A549 (cell line): Measurements from ENCODE around the gene SLC25A25. TPM values are rescaled to one million over a fixed set of nuclear protein-coding genes. Genes with fewer than 3 reads are reported as not detected.

Experiments used
- ATAC-seq, 2 experiments: fragments of 200-7000 bp in 1 of 2; fragments of >200 bp in 1 of 2; cut with Nextera tagmentation in 1 of 2; cut with Tn5 transposase in 1 of 2; 3 replicates each; pipeline versions ENCODE4 v1.8.0 to v1.9.1; 2018 to 2020; ENCODE audit warnings: mild to moderate bottlenecking in 1 of 2, moderate library complexity in 1 of 2
- CTCF ChIA-PET: fragments of 300-600 bp; sonication (Branson Sonifier 250); formaldehyde crosslinking; extraction: SDS; loops from one replicate; lab custom pipeline; 2021; ENCODE audit warnings: antibody characterized with exemption, inconsistent platforms; lab: Yijun Ruan, JAX
- POLR2A ChIA-PET: fragments of 350-600 bp; formaldehyde crosslinking; extraction: SDS; loops from one replicate; lab custom pipeline; 2021; ENCODE audit warnings: antibody characterized with exemption, inconsistent platforms; lab: Yijun Ruan, JAX
- DNase-seq, 2 experiments: peaks; one replicate each; pipeline versions ENCODE4 v3.0.0 to v3.0.0-alpha.2; 2011 to 2016; ENCODE audit warnings: low read depth in 1 of 2, low spot score in 1 of 2
- FAIRE-seq: peaks from 2 replicates; lab custom pipeline; 2011; peaks lifted over from hg19 to GRCh38; lab: Jason Lieb, UNC
- H3K27ac ChIP-seq, 2 experiments: fragments of >200 bp; sonication (Bioruptor Twin); formaldehyde crosslinking; 3 replicates each; pipeline ENCODE4 v1.5.1; 2016 to 2017
- H3K4me1 ChIP-seq: fragments of >200 bp; sonication (Bioruptor Twin); formaldehyde crosslinking; 3 replicates; pipeline ENCODE4 v1.6.1; 2016
- H3K4me2 ChIP-seq: fragments of >200 bp; sonication (Bioruptor Twin); formaldehyde crosslinking; 3 replicates; pipeline ENCODE4 v1.6.1; 2016
- H3K4me3 ChIP-seq: fragments of >200 bp; sonication (Bioruptor Twin); formaldehyde crosslinking; 3 replicates; pipeline ENCODE4 v1.5.1; 2016
- H3K9me3 ChIP-seq: fragments of >200 bp; sonication (Bioruptor Twin); formaldehyde crosslinking; 3 replicates; pipeline ENCODE4 v1.6.1; 2016
- BHLHE40 ChIP-seq: IDR thresholded peaks from 2 replicates; pipeline ENCODE4 v1.6.1; 2012; ENCODE audit warnings: low read depth, low read length, inconsistent platforms
- CBX8 ChIP-seq: fragments of 200-600 bp; sonication (generic); IDR thresholded peaks from 2 replicates; pipeline ENCODE4 v1.6.1; 2016
- CEBPB ChIP-seq, 2 experiments: fragments of >200 bp in 1 of 2; sonication (Bioruptor Twin) in 1 of 2; formaldehyde crosslinking in 1 of 2; IDR thresholded peaks; 2 replicates each; pipeline ENCODE4 v1.6.1; 2012 to 2016
- EP300 ChIP-seq, 2 experiments: fragments of >200 bp; sonication (Bioruptor Twin); formaldehyde crosslinking; IDR thresholded peaks; 2 replicates in 1 of 2; 3 replicates in 1 of 2; pipeline ENCODE4 v1.6.1; 2016 to 2017
- HEYL ChIP-seq: fragments of 250-450 bp; sonication (Bioruptor Pico); IDR thresholded peaks from 2 replicates; pipeline ENCODE4 v1.8.0; 2021; ENCODE audit warnings: mild to moderate bottlenecking, moderate library complexity
- HOXA7 ChIP-seq: fragments of 250-450 bp; sonication (Bioruptor Pico); IDR thresholded peaks from 2 replicates; pipeline ENCODE4 v1.5.0; 2020; ENCODE audit warnings: mild to moderate bottlenecking, moderate library complexity
- HOXB13 ChIP-seq: fragments of 250-450 bp; sonication (Bioruptor Pico); IDR thresholded peaks from 2 replicates; pipeline ENCODE4 v1.5.0; 2020; ENCODE audit warnings: low read depth, mild to moderate bottlenecking, moderate library complexity
- JUN ChIP-seq, 2 experiments: fragments of >200 bp; sonication (Bioruptor Twin); formaldehyde crosslinking; IDR thresholded peaks; 2 replicates in 1 of 2; 3 replicates in 1 of 2; pipeline ENCODE4 v1.6.1; 2016 to 2017
- JUNB ChIP-seq: fragments of >200 bp; sonication (Bioruptor Twin); formaldehyde crosslinking; IDR thresholded peaks from 2 replicates; pipeline ENCODE4 v1.6.1; 2016
- MYC ChIP-seq: IDR thresholded peaks from 2 replicates; pipeline ENCODE4 v1.6.1; 2012; ENCODE audit warnings: mild to moderate bottlenecking, inconsistent platforms, low read length, improper control_type of control experiment, borderline replicate concordance
- NFE2L2 ChIP-seq: fragments of 150-350 bp; conservative IDR thresholded peaks from 2 replicates; pipeline ENCODE4 v1.6.1; 2014; ENCODE audit warnings: low read length
- SREBF2 ChIP-seq: fragments of 450-650 bp; IDR thresholded peaks from 2 replicates; pipeline ENCODE4 v1.6.1; 2014; ENCODE audit warnings: mild to moderate bottlenecking, moderate library complexity
- WGBS: methylation state at CpG from one replicate; pipeline ENCODE4 v1.1.6; 2017; ENCODE audit errors: missing lambda C conversion rate; 5-methylcytosine and 5-hydroxymethylcytosine counted together
- polyA plus RNA-seq, 4 experiments: library from polyadenylated mRNA; depleted of rRNA in 3 of 4; stranded (reverse); fragments of >200 nt; fragmentation: RNase III in 1 of 4; extraction: RNeasy Plus Mini Kit Qiagen cat#74134 plus additional on column Dnase treatment in 1 of 4; gene quantifications; 2 replicates in 3 of 4; 3 replicates in 1 of 4; pipeline ENCODE4 v1.2.3, GENCODE V29; 2011 to 2017
- TF ChIP-seq, protein P1 (sequence below): IDR thresholded peaks from 2 replicates; pipeline ENCODE4 v1.6.1; 2012; ENCODE audit warnings: low read depth, borderline replicate concordance
- TF ChIP-seq, protein P2 (sequence below): fragments of 450-650 bp; IDR thresholded peaks from 2 replicates; pipeline ENCODE4 v1.6.1; 2014; ENCODE audit warnings: antibody characterized with exemption
- TF ChIP-seq, protein P3 (sequence below): IDR thresholded peaks from 2 replicates; pipeline ENCODE4 v1.6.1; 2012
- TF ChIP-seq, protein P4 (sequence below): fragments of >200 bp; sonication (Bioruptor Twin); formaldehyde crosslinking; IDR thresholded peaks from 2 replicates; pipeline ENCODE4 v1.6.1; 2016
- TF ChIP-seq, protein P5 (sequence below): fragments of >200 bp; sonication (Bioruptor Twin); formaldehyde crosslinking; IDR thresholded peaks from 3 replicates; pipeline ENCODE4 v1.6.1; 2016
- TF ChIP-seq, protein P6 (sequence below): fragments of >200 bp; sonication (Bioruptor Twin); formaldehyde crosslinking; IDR thresholded peaks from 3 replicates; pipeline ENCODE4 v1.5.1; 2016

The SLC25A25 gene
- polyA plus RNA-seq, 2 of the 4 experiments (the other 2 are of a cell fraction): 7.0 TPM

DNA sequence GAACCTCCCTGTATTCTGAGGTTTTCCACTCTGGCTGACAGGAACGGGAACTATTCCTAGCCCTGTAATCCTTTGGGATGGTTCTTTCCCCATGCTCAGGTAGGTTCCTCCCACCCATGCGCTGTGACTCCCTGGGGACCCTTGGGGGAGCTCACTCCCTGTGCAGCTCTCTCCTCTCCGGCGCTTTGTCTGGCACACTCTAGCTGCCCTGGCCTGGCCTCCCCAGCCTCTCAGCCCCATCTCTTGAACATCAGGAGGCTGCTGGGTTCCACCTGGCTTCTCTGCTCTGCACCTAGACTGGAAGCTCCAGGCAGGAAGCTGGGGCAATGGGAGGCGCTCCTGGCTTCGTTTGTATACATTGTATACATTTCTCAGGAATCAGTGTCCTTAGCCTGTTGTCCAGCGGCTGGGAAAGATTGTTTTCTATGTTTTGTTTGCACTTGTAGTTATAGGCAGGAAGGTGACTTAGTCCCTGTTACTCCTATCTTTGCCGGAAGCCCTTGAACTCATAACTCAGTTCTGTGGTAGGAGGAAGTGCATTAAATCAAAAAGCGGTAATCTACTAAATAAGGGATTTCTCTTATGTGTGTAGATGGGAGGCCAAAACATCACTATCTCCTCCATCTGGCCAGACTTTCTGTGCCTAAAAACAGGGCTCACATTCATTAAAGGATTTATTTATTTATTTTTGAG, 20.4 kb downstream of the SLC25A25 start:
- no peak for ATAC-seq
- 80% methylated on average over 9 of the region's 9 CpGs for WGBS
- ChIA-PET CTCF (interaction anchor here (1.1 to 3.4 kb wide), 9 partner anchors 11 to 145 kb away, joined by 3 to 24 read pairs (median 6); no protein-coding TSS in a partner anchor), POLR2A (interaction anchor here (1.0 kb wide), 1 partner anchor 11 kb away, joined by 4 read pairs; no protein-coding TSS in a partner anchor)
- Histone ChIP-seq H3K9me3 (no peaks in the 10 kb centered on the region), H3K27ac (no peak overlapping the region), H3K4me3 (no peak overlapping the region), H3K4me1 (peaks cover 7% of the 10 kb centered on the region; the same call in 2 of the 3 replicates), H3K4me2 (no peak overlapping the region)
- FAIRE-seq: no peak
- TF ChIP-seq, protein P1, sequence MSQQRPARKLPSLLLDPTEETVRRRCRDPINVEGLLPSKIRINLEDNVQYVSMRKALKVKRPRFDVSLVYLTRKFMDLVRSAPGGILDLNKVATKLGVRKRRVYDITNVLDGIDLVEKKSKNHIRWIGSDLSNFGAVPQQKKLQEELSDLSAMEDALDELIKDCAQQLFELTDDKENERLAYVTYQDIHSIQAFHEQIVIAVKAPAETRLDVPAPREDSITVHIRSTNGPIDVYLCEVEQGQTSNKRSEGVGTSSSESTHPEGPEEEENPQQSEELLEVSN: no peak
- TF ChIP-seq, protein P2, sequence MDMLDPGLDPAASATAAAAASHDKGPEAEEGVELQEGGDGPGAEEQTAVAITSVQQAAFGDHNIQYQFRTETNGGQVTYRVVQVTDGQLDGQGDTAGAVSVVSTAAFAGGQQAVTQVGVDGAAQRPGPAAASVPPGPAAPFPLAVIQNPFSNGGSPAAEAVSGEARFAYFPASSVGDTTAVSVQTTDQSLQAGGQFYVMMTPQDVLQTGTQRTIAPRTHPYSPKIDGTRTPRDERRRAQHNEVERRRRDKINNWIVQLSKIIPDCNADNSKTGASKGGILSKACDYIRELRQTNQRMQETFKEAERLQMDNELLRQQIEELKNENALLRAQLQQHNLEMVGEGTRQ: no peak
- TF ChIP-seq HEYL (no peak), JUNB (no peak), CEBPB (IDR thresholded peaks at IDR 0.05) (no peak), MYC (no peak), HOXB13 (CRISPR knock-in tag) (no peak), SREBF2 (no peak), EP300 (IDR thresholded peaks at IDR 0.05) (no peak)
- DNase-seq: no peak

DNA sequence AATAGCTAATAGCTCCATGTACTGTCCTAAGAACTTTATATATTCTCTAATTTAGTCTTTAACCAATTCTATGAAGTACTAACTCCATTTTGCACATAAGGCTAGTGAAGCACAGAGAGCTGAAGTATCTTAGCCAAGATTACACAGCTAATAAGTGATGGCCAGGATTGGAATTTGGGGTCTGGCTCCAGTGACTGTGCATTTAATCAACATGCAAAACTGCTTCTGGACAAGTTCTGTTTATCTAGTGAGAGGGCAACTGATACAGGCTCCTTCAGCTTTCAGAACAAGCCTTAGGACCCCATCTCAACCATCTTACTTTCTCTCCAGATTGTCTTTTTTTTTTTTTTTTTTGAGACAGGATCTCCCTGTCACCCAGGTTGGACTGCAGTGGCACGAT, 21.3 kb downstream of the SLC25A25 start:
- ATAC-seq (no peak), FAIRE-seq (no peak), DNase-seq (no peak)
- no peak overlapping the region for H3K4me2 ChIP-seq
- WGBS: 96% methylated on average over 1 of the region's 1 CpG
- H3K9me3 ChIP-seq: no peaks in the 10 kb centered on the region
- H3K4me3 ChIP-seq: no peak overlapping the region
- ChIA-PET POLR2A (interaction anchor here (1.0 kb wide), 1 partner anchor 10 kb away, joined by 4 read pairs; no protein-coding TSS in a partner anchor), CTCF (interaction anchor here (1.0 to 3.4 kb wide), 6 partner anchors 12 to 134 kb away, joined by 3 to 24 read pairs (median 6); no protein-coding TSS in a partner anchor)
- peak; percentile 34; the same call in 1 of the 2 replicates for TF ChIP-seq NFE2L2
- TF ChIP-seq, protein P2: no peak
- H3K27ac ChIP-seq: no peak overlapping the region
- H3K4me1 ChIP-seq: peaks cover 13% of the 10 kb centered on the region

DNA sequence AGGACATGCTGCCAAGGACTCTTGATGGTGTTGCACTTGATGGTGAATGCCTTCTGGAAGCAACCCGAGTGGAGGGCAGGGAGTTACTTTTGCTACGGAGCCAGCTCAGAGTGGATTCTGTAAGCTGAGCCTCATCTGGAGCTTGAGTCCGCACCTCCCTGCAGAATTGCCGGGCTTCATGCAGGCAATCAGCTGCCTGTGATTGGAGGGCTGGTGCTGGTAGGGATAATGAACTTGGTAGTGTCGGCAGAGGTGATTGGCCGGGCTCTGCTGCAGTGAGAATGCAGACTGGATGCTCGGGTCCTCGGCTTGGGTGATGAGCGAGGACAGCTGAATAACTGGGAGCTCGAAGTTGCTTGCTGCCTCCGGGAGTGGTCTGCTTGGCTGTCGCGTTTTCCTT, 23.1 kb downstream of the SLC25A25 start:
- WGBS: 92% methylated on average over 13 of the region's 13 CpGs
- Histone ChIP-seq H3K9me3 (no peaks in the 10 kb centered on the region), H3K27ac (no peak overlapping the region), H3K4me1 (peaks cover 21% of the 10 kb centered on the region), H3K4me3 (no peak overlapping the region), H3K4me2 (no peak overlapping the region)
- ChIA-PET CTCF (interaction anchor here (0.6 to 19.6 kb wide), 8 partner anchors 9 to 149 kb away, joined by 3 to 290 read pairs (median 3); no protein-coding TSS in a partner anchor), POLR2A (interaction anchor here (1.2 kb wide), 1 partner anchor 13 kb away, joined by 3 read pairs; no protein-coding TSS in a partner anchor)
- no peak for DNase-seq
- no peak for ATAC-seq
- FAIRE-seq: no peak
- no peak for TF ChIP-seq HOXA7 (CRISPR knock-in tag)

DNA sequence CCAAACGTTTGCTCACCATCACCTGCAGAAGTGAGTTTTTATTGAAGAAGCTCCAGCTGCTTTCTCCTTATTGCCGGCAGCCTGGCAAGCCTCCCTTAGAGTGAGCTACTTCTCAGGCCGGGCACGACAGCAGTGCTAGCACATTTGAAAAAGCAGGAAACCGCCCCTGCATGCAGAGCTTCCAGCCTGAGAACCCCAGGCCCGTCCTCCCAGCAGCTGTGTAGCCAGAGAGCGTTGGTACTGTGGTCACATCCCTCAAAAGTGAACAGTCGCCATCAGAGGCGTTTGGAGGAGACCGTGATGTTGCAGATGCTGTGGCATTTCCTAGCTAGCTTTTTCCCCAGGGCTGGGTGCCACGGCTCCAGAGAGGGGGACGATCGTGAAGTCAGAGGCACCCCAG, 23.5 kb downstream of the SLC25A25 start:
- Histone ChIP-seq H3K4me1 (peaks cover 21% of the 10 kb centered on the region), H3K4me3 (no peak overlapping the region), H3K9me3 (no peaks in the 10 kb centered on the region), H3K27ac (no peak overlapping the region), H3K4me2 (no peak overlapping the region)
- FAIRE-seq (no peak), DNase-seq (no peak), ATAC-seq (no peak)
- POLR2A ChIA-PET: interaction anchor here (1.2 kb wide), 1 partner anchor 13 kb away, joined by 3 read pairs; no protein-coding TSS in a partner anchor
- WGBS: 81% methylated on average over 12 of the region's 13 CpGs
- TF ChIP-seq, protein P3, sequence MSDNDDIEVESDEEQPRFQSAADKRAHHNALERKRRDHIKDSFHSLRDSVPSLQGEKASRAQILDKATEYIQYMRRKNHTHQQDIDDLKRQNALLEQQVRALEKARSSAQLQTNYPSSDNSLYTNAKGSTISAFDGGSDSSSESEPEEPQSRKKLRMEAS: no peak
- TF ChIP-seq, protein P4, sequence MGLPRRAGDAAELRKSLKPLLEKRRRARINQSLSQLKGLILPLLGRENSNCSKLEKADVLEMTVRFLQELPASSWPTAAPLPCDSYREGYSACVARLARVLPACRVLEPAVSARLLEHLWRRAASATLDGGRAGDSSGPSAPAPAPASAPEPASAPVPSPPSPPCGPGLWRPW: no peak
- TF ChIP-seq, protein P5, sequence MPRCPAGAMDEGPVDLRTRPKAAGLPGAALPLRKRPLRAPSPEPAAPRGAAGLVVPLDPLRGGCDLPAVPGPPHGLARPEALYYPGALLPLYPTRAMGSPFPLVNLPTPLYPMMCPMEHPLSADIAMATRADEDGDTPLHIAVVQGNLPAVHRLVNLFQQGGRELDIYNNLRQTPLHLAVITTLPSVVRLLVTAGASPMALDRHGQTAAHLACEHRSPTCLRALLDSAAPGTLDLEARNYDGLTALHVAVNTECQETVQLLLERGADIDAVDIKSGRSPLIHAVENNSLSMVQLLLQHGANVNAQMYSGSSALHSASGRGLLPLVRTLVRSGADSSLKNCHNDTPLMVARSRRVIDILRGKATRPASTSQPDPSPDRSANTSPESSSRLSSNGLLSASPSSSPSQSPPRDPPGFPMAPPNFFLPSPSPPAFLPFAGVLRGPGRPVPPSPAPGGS: no peak
- TF ChIP-seq CBX8 (no peak), BHLHE40 (no peak), JUN (IDR thresholded peaks at IDR 0.05) (no peak)
- TF ChIP-seq, protein P6, sequence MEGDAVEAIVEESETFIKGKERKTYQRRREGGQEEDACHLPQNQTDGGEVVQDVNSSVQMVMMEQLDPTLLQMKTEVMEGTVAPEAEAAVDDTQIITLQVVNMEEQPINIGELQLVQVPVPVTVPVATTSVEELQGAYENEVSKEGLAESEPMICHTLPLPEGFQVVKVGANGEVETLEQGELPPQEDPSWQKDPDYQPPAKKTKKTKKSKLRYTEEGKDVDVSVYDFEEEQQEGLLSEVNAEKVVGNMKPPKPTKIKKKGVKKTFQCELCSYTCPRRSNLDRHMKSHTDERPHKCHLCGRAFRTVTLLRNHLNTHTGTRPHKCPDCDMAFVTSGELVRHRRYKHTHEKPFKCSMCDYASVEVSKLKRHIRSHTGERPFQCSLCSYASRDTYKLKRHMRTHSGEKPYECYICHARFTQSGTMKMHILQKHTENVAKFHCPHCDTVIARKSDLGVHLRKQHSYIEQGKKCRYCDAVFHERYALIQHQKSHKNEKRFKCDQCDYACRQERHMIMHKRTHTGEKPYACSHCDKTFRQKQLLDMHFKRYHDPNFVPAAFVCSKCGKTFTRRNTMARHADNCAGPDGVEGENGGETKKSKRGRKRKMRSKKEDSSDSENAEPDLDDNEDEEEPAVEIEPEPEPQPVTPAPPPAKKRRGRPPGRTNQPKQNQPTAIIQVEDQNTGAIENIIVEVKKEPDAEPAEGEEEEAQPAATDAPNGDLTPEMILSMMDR: no peak
- CTCF ChIA-PET: interaction anchor here (0.8 to 19.6 kb wide), 10 partner anchors 8 to 149 kb away, joined by 3 to 290 read pairs (median 4); no protein-coding TSS in a partner anchor
